GM19467 (cell line): ENCODE results near the gene NCKAP1.

Source experiments
- ATAC-seq: cut with Tn5 transposase; IDR thresholded peaks from one replicate; pipeline ENCODE4 v1.9.1; 2021; ENCODE audit warnings: mild to moderate bottlenecking, moderate library complexity; ENCODE audit not compliant: unreplicated experiment

Gene NCKAP1

GRCh38 chr2:182951948-182952663 is 86.2 kb downstream of the NCKAP1 start:
- ATAC-seq: peak; percentile 48

- no peak for ATAC-seq
These were observed 87.7 kb downstream of the NCKAP1 start for GRCh38 chr2:182950546-182950945.

DNA sequence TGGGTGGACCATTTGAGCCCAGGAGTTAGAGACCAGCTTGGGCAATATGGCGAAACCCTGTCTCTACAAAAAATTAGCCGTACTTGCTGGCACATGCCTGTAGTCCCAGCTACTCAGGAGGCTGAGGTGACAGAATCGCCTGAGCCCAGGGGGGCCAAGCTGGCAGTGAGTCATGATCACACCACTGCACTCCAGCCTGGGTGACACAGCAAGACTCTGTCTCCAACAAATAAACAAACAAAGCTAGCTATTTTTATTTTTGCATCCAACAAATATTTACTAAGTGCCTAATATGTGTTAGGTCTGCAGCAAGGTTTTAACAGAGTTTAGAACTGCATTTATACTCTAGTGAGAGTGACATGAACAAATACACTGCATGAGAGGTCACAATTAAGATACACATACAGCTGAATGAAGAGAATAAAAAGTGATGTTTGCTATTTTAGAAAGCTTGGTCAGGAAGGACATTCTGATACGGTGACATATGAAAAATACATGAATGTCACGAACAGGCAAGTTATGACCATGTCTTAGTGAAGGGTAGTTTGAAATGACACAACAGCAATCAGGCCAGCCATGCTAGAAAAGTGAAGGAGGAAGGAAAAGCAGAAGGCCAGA is 88.6 kb downstream of the NCKAP1 start:
- no peak for ATAC-seq

DNA sequence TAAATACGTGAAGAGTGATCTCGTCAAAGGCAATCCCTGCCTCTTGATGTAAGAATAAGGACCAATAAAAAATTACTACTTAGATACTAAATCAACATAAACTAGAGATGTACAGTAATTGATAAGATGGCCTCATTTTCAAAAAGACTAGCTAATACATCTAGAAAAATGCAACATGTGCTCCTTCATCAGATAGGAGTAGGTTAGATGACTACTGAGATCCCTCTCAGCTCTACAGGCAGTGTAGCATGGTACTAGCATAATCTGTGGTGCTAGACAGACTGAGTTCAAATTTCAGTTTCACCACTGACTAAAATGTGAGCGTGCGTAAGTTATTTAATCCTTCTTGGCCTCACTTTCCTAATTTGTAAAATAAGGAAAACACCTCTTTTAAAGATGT is 89.2 kb downstream of the NCKAP1 start:
- no peak for ATAC-seq

GRCh38 chr2:182946958-182947369 is 91.3 kb downstream of the NCKAP1 start:
- no peak for ATAC-seq

GRCh38 chr2:182943339-182943738 is 94.9 kb downstream of the NCKAP1 start:
- no peak for ATAC-seq

DNA sequence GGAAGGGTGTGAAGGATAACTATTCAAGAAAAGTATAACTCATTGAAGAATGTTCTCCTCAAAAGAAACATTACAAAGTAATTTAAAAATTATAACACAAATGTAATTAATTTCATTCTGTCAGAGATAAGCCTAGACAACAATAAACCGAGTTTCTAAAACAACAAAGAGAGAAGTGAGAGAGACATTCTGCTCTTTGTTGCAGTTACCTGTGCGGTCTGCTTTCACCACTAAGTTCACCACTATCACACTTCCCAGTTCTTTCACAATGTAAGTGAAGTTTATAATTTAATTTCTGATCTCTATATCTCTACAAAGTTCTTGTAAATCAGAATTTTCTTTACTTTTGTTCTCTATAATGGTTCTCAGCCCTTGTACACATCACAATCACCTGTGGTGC is 95.5 kb downstream of the NCKAP1 start:
- ATAC-seq: no peak

GRCh38 chr2:182941919-182942318 is 96.3 kb downstream of the NCKAP1 start:
- no peak for ATAC-seq

DNA sequence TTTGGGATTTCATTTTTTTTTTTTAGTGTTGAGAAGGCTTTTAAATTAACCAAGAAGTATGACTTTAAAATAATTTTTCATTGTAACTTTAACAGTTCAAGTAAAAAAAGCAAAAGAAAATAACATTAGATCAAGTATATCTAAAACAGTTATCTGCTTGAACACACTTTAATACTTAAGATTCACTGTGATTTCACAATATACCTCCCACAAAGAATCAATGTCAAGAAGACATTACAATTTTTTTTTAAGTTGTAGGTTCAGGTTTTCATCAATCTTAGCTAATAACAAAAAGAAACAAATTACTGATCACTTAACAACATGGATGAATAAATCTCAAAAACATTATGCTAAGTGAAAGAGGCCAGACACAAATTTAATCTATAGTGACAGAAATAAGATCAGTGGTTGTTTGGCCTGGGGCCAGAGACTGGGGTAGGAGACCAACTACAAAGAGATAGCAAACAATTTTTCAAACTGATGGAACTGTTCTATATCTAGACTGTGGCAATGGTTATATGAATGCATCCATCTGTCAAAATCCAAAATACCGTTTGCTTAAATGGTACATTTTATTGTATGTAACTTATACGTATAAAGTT is 97.0 kb downstream of the NCKAP1 start:
- ATAC-seq: no peak

- no peak for ATAC-seq
These were observed 100.4 kb downstream of the NCKAP1 start for GRCh38 chr2:182937870-182938269.

- ATAC-seq: peak; percentile 80
These were observed 104.6 kb downstream of the NCKAP1 start for GRCh38 chr2:182933629-182934028.

DNA sequence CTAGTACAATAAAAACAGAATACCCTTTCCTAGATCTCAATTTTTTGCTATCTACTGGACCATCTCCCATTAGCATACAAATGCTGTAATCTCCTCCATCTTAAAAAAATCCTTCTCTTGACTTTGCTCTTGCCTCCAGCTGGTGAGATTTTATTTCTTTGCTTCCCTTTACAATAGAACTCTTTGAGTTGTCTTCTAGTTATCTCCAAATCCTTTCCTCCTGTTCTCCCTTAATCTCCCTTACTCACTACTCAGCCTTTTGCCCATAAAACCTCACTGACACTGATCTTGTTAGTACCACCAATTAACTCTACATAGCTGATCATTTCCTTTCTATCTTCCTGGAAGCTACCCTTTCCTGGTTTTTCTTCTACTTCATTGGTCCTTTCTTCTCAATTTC is 108.3 kb downstream of the NCKAP1 start:
- ATAC-seq: no peak

- no peak for ATAC-seq
These were observed 114.0 kb downstream of the NCKAP1 start for GRCh38 chr2:182924306-182924705.

GRCh38 chr2:182921234-182921633 is 117.0 kb downstream of the NCKAP1 start:
- peak; percentile 25 for ATAC-seq

DNA sequence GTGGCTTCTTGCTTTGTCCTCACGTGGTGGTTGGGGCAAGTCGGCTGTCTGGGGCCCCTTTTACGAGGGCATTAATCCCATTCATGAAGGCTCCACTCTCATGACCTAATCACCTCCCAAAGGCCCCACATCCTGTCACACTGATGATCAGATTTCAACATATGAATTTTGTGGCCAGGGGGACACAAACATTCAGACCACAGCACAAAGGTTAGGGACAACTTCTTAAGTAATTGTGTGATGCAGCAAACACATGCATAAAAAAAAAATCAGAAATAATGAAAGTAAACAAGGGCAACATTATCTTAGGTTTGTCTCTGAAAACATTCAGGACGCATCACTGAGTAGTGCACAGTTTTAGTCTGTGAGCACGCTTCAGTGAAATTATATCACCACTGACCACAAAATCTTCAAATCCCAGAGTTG is 117.6 kb downstream of the NCKAP1 start:
- peak; percentile 82 for ATAC-seq

DNA sequence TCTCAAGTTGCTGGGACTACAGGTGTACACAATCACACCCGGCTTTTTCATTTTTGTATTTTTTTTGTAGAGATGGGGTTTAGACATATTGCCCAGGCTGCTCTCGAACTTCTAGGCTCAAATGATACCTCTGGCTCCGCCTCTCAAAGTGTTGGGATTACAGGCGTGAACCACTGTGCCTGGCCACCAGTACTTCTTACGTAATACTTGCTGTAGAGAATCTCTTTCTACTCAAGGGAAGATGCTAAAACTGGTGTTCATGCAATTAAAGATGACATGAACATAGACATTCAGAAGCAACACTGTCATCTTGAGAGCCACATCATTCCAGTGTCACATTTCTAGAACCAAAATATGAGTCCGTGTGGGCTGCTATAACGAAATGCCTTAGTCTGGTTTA is 118.2 kb downstream of the NCKAP1 start:
- no peak for ATAC-seq

GRCh38 chr2:182918961-182919652 is 119.2 kb downstream of the NCKAP1 start:
- ATAC-seq: no peak

- no peak for ATAC-seq
These were observed 120.3 kb downstream of the NCKAP1 start for GRCh38 chr2:182917924-182918323.

GRCh38 chr2:182916417-182916816 is 121.8 kb downstream of the NCKAP1 start:
- ATAC-seq: no peak

GRCh38 chr2:182915369-182916326 is 122.6 kb downstream of the NCKAP1 start:
- no peak for ATAC-seq

DNA sequence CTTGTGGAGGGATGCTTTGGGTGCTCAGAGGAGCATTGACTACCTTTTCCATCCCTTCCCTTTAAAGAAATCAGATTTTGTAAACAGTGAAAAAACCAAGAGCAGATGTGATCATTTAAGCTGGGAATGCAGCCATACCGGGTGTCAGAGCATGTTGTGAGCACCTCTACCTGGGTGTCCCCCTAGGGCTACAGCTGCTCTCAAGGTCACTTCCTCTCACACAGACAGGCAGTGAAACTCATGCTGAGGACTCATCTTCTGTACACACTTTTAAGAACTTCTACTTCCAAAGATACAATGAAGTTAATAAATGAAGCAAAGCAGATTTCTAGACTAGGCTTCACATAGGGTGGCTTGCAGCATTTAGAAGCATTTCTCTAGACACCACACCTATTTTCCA is 123.4 kb downstream of the NCKAP1 start:
- no peak for ATAC-seq
